ENCODE data around the gene LRRC51.

GRCh38 chr11:72069200-72069599 lies 11.4 kb upstream of the LRRC51 start:
- TF ChIP-seq CTCF (conservative IDR thresholded peaks at IDR 0.05; ENCODE audit: low read depth, low read length) (no peak), MAFK (IDR thresholded peaks at IDR 0.05; ENCODE audit: low read depth, low read length) (no peak), FOS (IDR thresholded peaks at IDR 0.05; ENCODE audit: low read depth, low read length) (no peak), USF2 (IDR thresholded peaks at IDR 0.05; ENCODE audit: low read depth, low read length) (no peak), BHLHE40 (IDR thresholded peaks at IDR 0.05; ENCODE audit: low read depth, low read length) (no peak), POLR2A (IDR thresholded peaks at IDR 0.05; ENCODE audit: low read depth, low read length) (no peak), ELK1 (IDR thresholded peaks at IDR 0.05; ENCODE audit: borderline replicate concordance, low read depth, low read length) (no peak), CEBPB (IDR thresholded peaks at IDR 0.05; ENCODE audit: low read depth, low read length) (peak; percentile 38; the same call in 1 of the 2 replicates), RFX5 (IDR thresholded peaks at IDR 0.05; ENCODE audit: low read depth, low read length) (no peak), RAD21 (IDR thresholded peaks at IDR 0.05; ENCODE audit: low read length) (no peak), SMC3 (IDR thresholded peaks at IDR 0.05; ENCODE audit: low read depth, low read length) (no peak), RCOR1 (IDR thresholded peaks at IDR 0.05; ENCODE audit: insufficient replicate concordance, low read length) (no peak), MXI1 (IDR thresholded peaks at IDR 0.05; ENCODE audit: borderline replicate concordance, low read depth, low read length) (no peak)
